ENCODE measurements around the gene PRKCE.

The PRKCE gene

DNA sequence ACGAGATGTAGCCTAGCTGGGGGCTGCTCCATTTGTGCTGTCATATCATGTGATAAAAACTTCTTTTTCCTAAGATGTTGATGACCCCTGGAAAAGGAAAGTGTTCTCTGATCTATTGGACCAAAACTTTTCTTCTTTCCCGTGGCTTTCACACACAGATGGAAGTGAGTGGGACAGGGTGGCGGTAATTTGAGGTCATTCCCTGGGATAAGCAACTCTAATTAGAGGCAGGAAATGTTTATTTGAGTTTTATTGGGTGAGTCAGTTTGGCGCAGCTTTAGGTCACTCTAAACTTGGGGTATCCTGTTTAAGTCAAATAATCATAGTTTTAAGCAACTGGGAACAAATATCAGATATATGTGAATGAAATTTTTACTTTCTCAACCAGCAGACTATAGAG is 424.8 kb downstream of the PRKCE start:
- no peak for DNase-seq
- no peak overlapping the region for H3K4me3 ChIP-seq (ENCODE audit: low read depth, low read length)
- H3K36me3 ChIP-seq (replicated peaks) = no peaks in the 10 kb centered on the region
- TF ChIP-seq, protein P1, sequence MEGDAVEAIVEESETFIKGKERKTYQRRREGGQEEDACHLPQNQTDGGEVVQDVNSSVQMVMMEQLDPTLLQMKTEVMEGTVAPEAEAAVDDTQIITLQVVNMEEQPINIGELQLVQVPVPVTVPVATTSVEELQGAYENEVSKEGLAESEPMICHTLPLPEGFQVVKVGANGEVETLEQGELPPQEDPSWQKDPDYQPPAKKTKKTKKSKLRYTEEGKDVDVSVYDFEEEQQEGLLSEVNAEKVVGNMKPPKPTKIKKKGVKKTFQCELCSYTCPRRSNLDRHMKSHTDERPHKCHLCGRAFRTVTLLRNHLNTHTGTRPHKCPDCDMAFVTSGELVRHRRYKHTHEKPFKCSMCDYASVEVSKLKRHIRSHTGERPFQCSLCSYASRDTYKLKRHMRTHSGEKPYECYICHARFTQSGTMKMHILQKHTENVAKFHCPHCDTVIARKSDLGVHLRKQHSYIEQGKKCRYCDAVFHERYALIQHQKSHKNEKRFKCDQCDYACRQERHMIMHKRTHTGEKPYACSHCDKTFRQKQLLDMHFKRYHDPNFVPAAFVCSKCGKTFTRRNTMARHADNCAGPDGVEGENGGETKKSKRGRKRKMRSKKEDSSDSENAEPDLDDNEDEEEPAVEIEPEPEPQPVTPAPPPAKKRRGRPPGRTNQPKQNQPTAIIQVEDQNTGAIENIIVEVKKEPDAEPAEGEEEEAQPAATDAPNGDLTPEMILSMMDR (IDR thresholded peaks at IDR 0.05; ENCODE audit: low read depth, low read length, missing control alignments) = no peak
- in situ Hi-C loops (cut with HindIII; ENCODE audit: low pct_ligation_motif_present, low sequenced_read_pairs) = no loop called here
- peak overlapping the region; percentile 23 for H3K27ac ChIP-seq
- H3K27me3 ChIP-seq (replicated peaks) = no peaks in the 10 kb centered on the region

DNA sequence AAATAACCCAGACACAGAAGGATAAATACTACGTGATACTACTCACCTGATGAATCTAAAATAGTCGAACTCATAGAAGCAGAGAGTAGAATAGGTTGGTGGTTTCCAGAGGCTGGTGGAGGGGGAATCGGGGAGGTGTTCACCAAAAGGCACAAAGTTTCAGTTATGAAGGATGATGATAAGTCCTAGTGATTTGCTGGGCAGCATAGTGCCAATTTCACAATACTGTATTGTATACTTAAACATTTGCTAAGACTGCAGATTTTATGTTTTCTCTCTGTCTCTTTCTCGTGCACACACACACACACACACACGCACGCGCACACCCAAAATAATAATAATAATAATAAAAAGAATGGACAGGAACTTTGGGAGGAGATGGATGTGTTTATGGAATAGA is 425.4 kb downstream of the PRKCE start:
- no peak for DNase-seq
- Histone ChIP-seq H3K36me3 (replicated peaks) (no peaks in the 10 kb centered on the region), H3K27ac (no peak overlapping the region), H3K27me3 (replicated peaks) (no peaks in the 10 kb centered on the region), H3K4me3 (ENCODE audit: low read depth, low read length) (no peak overlapping the region)
- TF ChIP-seq, protein P1 (IDR thresholded peaks at IDR 0.05; ENCODE audit: low read depth, low read length, missing control alignments) = no peak
- in situ Hi-C loops (cut with HindIII; ENCODE audit: low pct_ligation_motif_present, low sequenced_read_pairs) = no loop called here

DNA sequence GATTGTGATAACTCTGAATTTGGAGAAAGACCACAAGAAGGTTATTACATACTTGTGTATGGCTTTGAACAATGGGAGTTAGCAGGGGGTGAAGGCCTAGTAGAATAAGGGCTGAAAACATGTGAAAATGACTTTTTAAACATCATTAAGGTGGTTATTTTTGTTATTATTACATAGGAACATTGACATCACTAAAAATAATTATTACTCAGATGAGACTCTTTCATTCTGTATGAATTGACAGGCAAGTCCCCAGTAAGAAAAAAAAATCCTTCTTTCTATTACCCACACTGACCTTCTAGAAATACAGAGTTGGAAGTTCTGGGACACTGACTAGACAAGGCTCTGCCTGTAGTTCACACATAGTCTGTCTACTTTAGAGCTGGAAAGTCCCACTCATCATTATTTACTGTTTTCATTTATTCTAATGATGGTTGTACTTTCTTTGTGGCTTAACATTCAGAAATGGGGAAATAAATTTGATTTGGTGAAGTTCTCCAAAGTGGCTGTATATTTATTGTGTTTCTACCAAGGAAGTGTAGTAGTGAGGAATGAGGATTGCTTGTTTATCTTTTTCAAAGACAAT is 426.1 kb downstream of the PRKCE start:
- no peak for DNase-seq
- in situ Hi-C loops (cut with HindIII; ENCODE audit: low pct_ligation_motif_present, low sequenced_read_pairs) = no loop called here
- H3K27ac ChIP-seq = no peak overlapping the region
- H3K27me3 ChIP-seq (replicated peaks) = no peaks in the 10 kb centered on the region
- H3K36me3 ChIP-seq (replicated peaks) = no peaks in the 10 kb centered on the region
- TF ChIP-seq, protein P1 (IDR thresholded peaks at IDR 0.05; ENCODE audit: low read depth, low read length, missing control alignments) = no peak
- H3K4me3 ChIP-seq (ENCODE audit: low read depth, low read length) = no peak overlapping the region

DNA sequence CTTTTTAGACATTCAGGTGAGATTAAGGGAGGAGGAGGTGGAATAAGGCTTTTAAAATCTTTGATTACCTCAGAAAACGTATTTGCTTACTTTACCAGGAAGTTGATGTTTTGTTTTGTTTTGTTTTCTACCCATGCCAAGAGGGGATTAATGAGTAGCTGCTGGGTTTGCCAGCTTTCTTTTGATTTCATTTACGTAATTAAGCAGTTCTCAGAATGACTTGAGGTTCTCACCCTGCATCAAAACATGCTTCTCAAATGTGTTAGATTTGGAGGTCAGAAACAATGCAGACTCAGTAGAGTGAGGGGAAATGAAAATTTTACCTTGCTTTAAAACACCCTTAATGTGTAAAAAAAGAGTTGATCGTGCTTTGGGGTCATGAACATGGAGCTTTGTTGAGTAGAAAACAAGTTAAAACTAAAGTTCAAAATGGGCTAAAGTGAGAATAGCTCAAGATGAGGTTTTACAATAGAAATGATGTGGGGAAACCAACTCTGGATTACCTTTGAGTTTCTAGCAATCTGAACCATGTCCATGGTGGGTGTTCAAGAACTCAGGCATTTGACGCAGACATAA is 428.6 kb downstream of the PRKCE start:
- H3K4me3 ChIP-seq (ENCODE audit: low read depth, low read length) = no peak overlapping the region
- no peak for DNase-seq
- H3K27me3 ChIP-seq (replicated peaks) = no peaks in the 10 kb centered on the region
- in situ Hi-C loops (cut with HindIII; ENCODE audit: low pct_ligation_motif_present, low sequenced_read_pairs) = no loop called here
- no peak overlapping the region for H3K27ac ChIP-seq
- no peaks in the 10 kb centered on the region for H3K36me3 ChIP-seq (replicated peaks)
- TF ChIP-seq, protein P1 (IDR thresholded peaks at IDR 0.05; ENCODE audit: low read depth, low read length, missing control alignments) = no peak

DNA sequence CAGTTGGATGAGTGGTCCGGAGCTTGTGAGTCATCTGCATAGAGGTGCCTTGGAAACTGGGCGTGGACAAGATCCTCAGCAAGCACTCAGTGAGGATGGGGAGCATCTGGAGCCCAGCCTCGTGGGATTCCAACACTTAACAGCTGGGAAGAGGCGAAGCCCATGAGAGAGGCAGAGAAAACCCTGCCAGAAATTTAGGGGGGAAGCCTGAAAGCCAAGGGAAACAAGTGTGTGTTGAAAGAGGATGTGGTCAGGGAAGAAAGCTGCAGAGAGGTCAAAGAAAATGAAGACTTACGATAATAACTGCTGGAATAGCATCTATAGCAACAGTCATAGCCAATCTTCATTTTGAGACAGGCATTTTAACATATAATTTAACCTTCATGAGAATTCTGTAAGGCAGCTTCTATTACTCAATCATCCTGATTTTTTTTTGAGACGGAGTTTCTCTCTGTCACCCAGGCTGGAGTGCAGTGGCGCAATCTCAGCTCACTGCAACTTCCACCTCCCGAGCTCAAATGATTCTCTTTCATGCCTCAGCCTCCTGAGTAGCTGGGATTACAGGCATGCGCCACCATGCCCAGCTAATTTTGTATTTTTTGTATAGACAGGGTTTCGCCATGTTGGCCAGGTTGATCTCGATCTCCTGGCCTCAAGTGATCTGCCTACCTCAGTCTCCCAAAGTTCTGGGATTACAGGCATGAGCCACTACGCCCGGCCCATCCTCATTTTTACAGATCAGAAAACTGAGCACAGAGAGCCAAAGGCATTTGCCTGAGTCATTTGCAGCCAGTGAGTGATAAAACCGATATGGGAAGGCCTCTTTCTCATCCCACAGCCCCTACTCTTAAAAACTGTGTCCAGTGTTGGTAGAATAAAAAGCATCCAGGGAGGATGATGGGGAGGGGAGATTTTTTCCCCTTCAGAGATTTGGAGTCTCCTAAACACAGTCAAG is 431.3 kb downstream of the PRKCE start:
- Histone ChIP-seq H3K36me3 (replicated peaks) (peaks cover 17% of the 10 kb centered on the region), H3K27ac (peak overlapping the region; percentile 86), H3K4me3 (ENCODE audit: low read depth, low read length) (no peak overlapping the region), H3K27me3 (replicated peaks) (no peaks in the 10 kb centered on the region)
- in situ Hi-C loops (cut with HindIII; ENCODE audit: low pct_ligation_motif_present, low sequenced_read_pairs) = no loop called here
- DNase-seq = peak; percentile 89
- TF ChIP-seq, protein P1 (IDR thresholded peaks at IDR 0.05; ENCODE audit: low read depth, low read length, missing control alignments) = no peak
